H9 (cell line): ENCODE measurements around the gene HEXIM1. TPM values are rescaled to one million over a fixed set of nuclear protein-coding genes. Genes with fewer than 3 reads are reported as not detected.

Experiments
- DNase-seq: peaks from one replicate; pipeline ENCODE4 v3.0.0-alpha.2; 2017
- H2AFZ ChIP-seq: one replicate; pipeline ENCODE4 v1.6.1; 2013; ENCODE audit warnings: mild to moderate bottlenecking, low read length, control low read depth, moderate library complexity
- H2AK5ac ChIP-seq: 2 replicates; pipeline ENCODE4 v1.6.1; 2013; ENCODE audit warnings: low read length, control low read depth, mixed read lengths; ENCODE audit not compliant: insufficient read length
- H2BK120ac ChIP-seq: one replicate; pipeline ENCODE4 v1.6.1; 2013; ENCODE audit warnings: low read depth, mild to moderate bottlenecking, low read length, control low read depth, inconsistent platforms; ENCODE audit not compliant: poor library complexity, severe bottlenecking
- H2BK12ac ChIP-seq: 2 replicates; pipeline ENCODE4 v1.6.1; 2013; ENCODE audit warnings: low read length, control low read depth, mixed read lengths, low read depth; ENCODE audit not compliant: insufficient read length
- H2BK15ac ChIP-seq: 2 replicates; pipeline ENCODE4 v1.6.1; 2013; ENCODE audit warnings: low read depth, low read length, control low read depth
- H2BK20ac ChIP-seq: one replicate; pipeline ENCODE4 v1.6.1; 2013; ENCODE audit warnings: low read depth, mild to moderate bottlenecking, low read length, control low read depth, inconsistent platforms; ENCODE audit not compliant: poor library complexity, severe bottlenecking
- H2BK5ac ChIP-seq: 2 replicates; pipeline ENCODE4 v1.6.1; 2013; ENCODE audit warnings: low read length, control low read depth, mixed read lengths; ENCODE audit not compliant: insufficient read length
- H3K14ac ChIP-seq: 2 replicates; pipeline ENCODE4 v1.6.1; 2013; ENCODE audit warnings: low read length, control low read depth; ENCODE audit not compliant: insufficient read depth
- H3K18ac ChIP-seq: 2 replicates; pipeline ENCODE4 v1.6.1; 2013; ENCODE audit warnings: low read depth, mild to moderate bottlenecking, mixed read lengths, low read length, control low read depth; ENCODE audit not compliant: insufficient read length
- H3K23ac ChIP-seq: 2 replicates; pipeline ENCODE4 v1.6.1; 2013; ENCODE audit warnings: low read length, control low read depth, mixed read lengths, low read depth; ENCODE audit not compliant: insufficient read length
- H3K23me2 ChIP-seq: 2 replicates; pipeline ENCODE4 v1.6.1; 2013; ENCODE audit warnings: low read depth, mild to moderate bottlenecking, mixed read lengths, low read length, control low read depth; ENCODE audit not compliant: insufficient read length, poor library complexity, severe bottlenecking
- H3K27ac ChIP-seq: 2 replicates; pipeline ENCODE4 v1.5.1; 2013; ENCODE audit warnings: low read length, control low read depth, mixed read lengths, low read depth; ENCODE audit not compliant: insufficient read length
- H3K27me3 ChIP-seq: 2 replicates; pipeline ENCODE4 v1.6.1; 2013; ENCODE audit warnings: low read length, control low read depth, inconsistent platforms; ENCODE audit not compliant: insufficient read depth
- H3K4ac ChIP-seq: 2 replicates; pipeline ENCODE4 v1.6.1; 2013; ENCODE audit warnings: low read depth, mild to moderate bottlenecking, control low read depth, inconsistent platforms, low read length, moderate library complexity
- H3K4me1 ChIP-seq: 2 replicates; pipeline ENCODE4 v1.6.1; 2013; ENCODE audit warnings: low read length, control low read depth, inconsistent platforms; ENCODE audit not compliant: insufficient read depth
- H3K4me2 ChIP-seq: 2 replicates; pipeline ENCODE4 v1.6.1; 2013; ENCODE audit warnings: low read length, control low read depth, mixed read lengths; ENCODE audit not compliant: insufficient read length, insufficient read depth
- H3K56ac ChIP-seq: 2 replicates; pipeline ENCODE4 v1.6.1; 2013; ENCODE audit warnings: low read depth, mild to moderate bottlenecking, mixed read lengths, low read length, control low read depth; ENCODE audit not compliant: insufficient read length
- H3K79me1 ChIP-seq: 2 replicates; pipeline ENCODE4 v1.6.1; 2013; ENCODE audit warnings: low read depth, mild to moderate bottlenecking, moderate library complexity, low read length, control low read depth, inconsistent platforms; ENCODE audit not compliant: insufficient read depth, poor library complexity, severe bottlenecking
- H3K79me2 ChIP-seq: 2 replicates; pipeline ENCODE4 v1.6.1; 2013; ENCODE audit warnings: low read length, control low read depth, inconsistent platforms; ENCODE audit not compliant: insufficient read depth
- H3K9ac ChIP-seq: 2 replicates; pipeline ENCODE4 v1.6.1; 2013; ENCODE audit warnings: low read length, control low read depth, mixed read lengths; ENCODE audit not compliant: insufficient read length; ENCODE audit errors: extremely low read depth
- H3K9me3 ChIP-seq: one replicate; pipeline ENCODE4 v1.6.1; 2013; ENCODE audit warnings: low read depth, low read length, inconsistent platforms; ENCODE audit not compliant: control insufficient read depth
- H3T11ph ChIP-seq: one replicate; pipeline ENCODE4 v1.6.1; 2013; ENCODE audit warnings: mild to moderate bottlenecking, low read length, control low read depth, inconsistent platforms
- H4K20me1 ChIP-seq: one replicate; pipeline ENCODE4 v1.6.1; 2013; ENCODE audit not compliant: control insufficient read depth, insufficient read length, insufficient read depth
- H4K5ac ChIP-seq: 2 replicates; pipeline ENCODE4 v1.6.1; 2013; ENCODE audit warnings: low read depth, mild to moderate bottlenecking, mixed read lengths, low read length, control low read depth; ENCODE audit not compliant: insufficient read length
- H4K8ac ChIP-seq: replicated peaks from 2 replicates; pipeline ENCODE4 v1.6.1; 2013; ENCODE audit warnings: low read length, control low read depth, mixed read lengths, low read depth; ENCODE audit not compliant: insufficient read length
- H4K91ac ChIP-seq: 2 replicates; pipeline ENCODE4 v1.6.1; 2013; ENCODE audit warnings: low read depth, mild to moderate bottlenecking, moderate library complexity, mixed read lengths, low read length, control low read depth; ENCODE audit not compliant: insufficient read length
- H3K27ac Mint-ChIP-seq, 3 experiments: 2 replicates in 2 of 3; 3 replicates in 1 of 3; pipeline ENCODE4 v1.8.0; 2020 to 2021; ENCODE audit warnings: mixed read lengths in 3 of 3, mild to moderate bottlenecking in 1 of 3, moderate library complexity in 1 of 3
- H3K27me3 Mint-ChIP-seq: 2 replicates; pipeline ENCODE4 v1.8.0; 2021; ENCODE audit warnings: low read depth, mild to moderate bottlenecking, moderate library complexity, mixed read lengths
- H3K36me3 Mint-ChIP-seq, 3 experiments: 2 replicates in 2 of 3; 3 replicates in 1 of 3; pipeline ENCODE4 v1.8.0; 2020 to 2021; ENCODE audit warnings: low read depth in 3 of 3, mixed read lengths in 3 of 3; ENCODE audit not compliant: insufficient read depth in 1 of 3
- H3K4me1 Mint-ChIP-seq, 2 experiments: 2 replicates each; pipeline ENCODE4 v1.8.0; 2020; ENCODE audit warnings: mixed read lengths in 2 of 2
- H3K4me3 Mint-ChIP-seq, 2 experiments: 2 replicates in 1 of 2; 3 replicates in 1 of 2; pipeline ENCODE4 v1.8.0; 2020 to 2021; ENCODE audit warnings: mild to moderate bottlenecking in 2 of 2, mixed read lengths in 2 of 2, moderate library complexity in 1 of 2
- H3K9me3 Mint-ChIP-seq, 2 experiments: 2 replicates in 1 of 2; 3 replicates in 1 of 2; pipeline ENCODE4 v1.8.0; 2020; ENCODE audit warnings: mild to moderate bottlenecking in 2 of 2, mixed read lengths in 2 of 2, moderate library complexity in 1 of 2
- WGBS: extraction: QIAGEN DNeasy Blood & Tissue Kit; methylation state at CpG from one replicate; pipeline ENCODE4 v1.1.7; 2013; ENCODE audit warnings: missing lambda C conversion rate, low lambda C conversion rate, mixed read lengths; ENCODE audit not compliant: insufficient read length; ENCODE audit errors: extremely low coverage; 5-methylcytosine and 5-hydroxymethylcytosine counted together
- total RNA-seq: library from RNA; stranded (reverse); gene quantifications from 2 replicates; pipeline ENCODE4 v1.2.1, GENCODE V29; 2021
- TF ChIP-seq, protein P1 (sequence below): fragments of 200-600 bp; sonication (generic); conservative IDR thresholded peaks from 3 replicates; pipeline ENCODE4 v1.8.0; 2021; ENCODE audit warnings: antibody characterized with exemption, mild to moderate bottlenecking

Gene HEXIM1
- total RNA-seq, 1 experiment from 2014 or later = 32.4 TPM

DNA sequence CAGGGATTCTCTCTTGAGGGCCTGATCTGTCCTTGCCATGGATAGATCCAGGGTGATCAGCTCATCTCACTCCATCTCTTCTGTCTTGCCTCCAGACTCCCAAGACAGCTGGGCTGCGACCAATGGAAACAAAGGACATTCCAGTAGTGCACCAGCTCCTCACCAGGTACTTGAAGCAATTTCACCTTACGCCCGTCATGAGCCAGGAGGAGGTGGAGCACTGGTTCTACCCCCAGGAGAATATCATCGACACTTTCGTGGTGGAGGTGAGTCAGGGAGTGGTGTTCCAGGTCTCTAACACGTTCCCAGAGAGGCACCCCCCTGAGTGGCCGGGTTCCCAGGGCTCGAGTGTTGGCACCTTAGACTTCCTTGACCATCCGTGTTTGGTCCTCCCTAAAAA, 45.4 kb upstream of the HEXIM1 start:
- no peak overlapping the region for H2AK5ac ChIP-seq
- no peak overlapping the region for H2BK12ac ChIP-seq
- H3K14ac ChIP-seq = no peak overlapping the region
- Mint-ChIP-seq H3K9me3 (no peaks in the 10 kb centered on the region), H3K27ac (peak overlapping the region in 1 of 3 experiments; percentile 58; a peak in 1 of 7 replicates), H3K27me3 (no peaks in the 10 kb centered on the region), H3K36me3 (peaks cover 32 to 93% (median 81%) of the 10 kb centered on the region in 3 experiments; a peak in 6 of 7 replicates), H3K4me3 (no peak overlapping the region), H3K4me1 (peaks cover 0 to 7% of the 10 kb centered on the region in 2 experiments; a peak in 2 of 4 replicates)
- no peaks in the 10 kb centered on the region for H4K20me1 ChIP-seq
- no peak overlapping the region for H2AFZ ChIP-seq
- H3K18ac ChIP-seq = no peak overlapping the region
- no peak overlapping the region for H4K5ac ChIP-seq
- no peaks in the 10 kb centered on the region for H3K79me1 ChIP-seq
- no peaks in the 10 kb centered on the region for H3K4me1 ChIP-seq
- no peak overlapping the region for H2BK20ac ChIP-seq
- DNase-seq = no peak
- no peak overlapping the region for H3K27ac ChIP-seq
- no peak overlapping the region for H3T11ph ChIP-seq
- H3K23me2 ChIP-seq = no peaks in the 10 kb centered on the region
- H3K79me2 ChIP-seq = no peaks in the 10 kb centered on the region; the same call in 1 of the 2 replicates
- no peak overlapping the region for H3K23ac ChIP-seq
- no peaks in the 10 kb centered on the region for H3K27me3 ChIP-seq
- H2BK15ac ChIP-seq = no peak overlapping the region
- H4K8ac ChIP-seq = no peak overlapping the region
- no peak overlapping the region for H2BK5ac ChIP-seq
- no peak overlapping the region for H3K4ac ChIP-seq
- no peak overlapping the region for H3K4me2 ChIP-seq
- H3K9ac ChIP-seq = no peak overlapping the region
- H3K9me3 ChIP-seq = no peaks in the 10 kb centered on the region
- H3K56ac ChIP-seq = no peak overlapping the region
- TF ChIP-seq, protein P1, sequence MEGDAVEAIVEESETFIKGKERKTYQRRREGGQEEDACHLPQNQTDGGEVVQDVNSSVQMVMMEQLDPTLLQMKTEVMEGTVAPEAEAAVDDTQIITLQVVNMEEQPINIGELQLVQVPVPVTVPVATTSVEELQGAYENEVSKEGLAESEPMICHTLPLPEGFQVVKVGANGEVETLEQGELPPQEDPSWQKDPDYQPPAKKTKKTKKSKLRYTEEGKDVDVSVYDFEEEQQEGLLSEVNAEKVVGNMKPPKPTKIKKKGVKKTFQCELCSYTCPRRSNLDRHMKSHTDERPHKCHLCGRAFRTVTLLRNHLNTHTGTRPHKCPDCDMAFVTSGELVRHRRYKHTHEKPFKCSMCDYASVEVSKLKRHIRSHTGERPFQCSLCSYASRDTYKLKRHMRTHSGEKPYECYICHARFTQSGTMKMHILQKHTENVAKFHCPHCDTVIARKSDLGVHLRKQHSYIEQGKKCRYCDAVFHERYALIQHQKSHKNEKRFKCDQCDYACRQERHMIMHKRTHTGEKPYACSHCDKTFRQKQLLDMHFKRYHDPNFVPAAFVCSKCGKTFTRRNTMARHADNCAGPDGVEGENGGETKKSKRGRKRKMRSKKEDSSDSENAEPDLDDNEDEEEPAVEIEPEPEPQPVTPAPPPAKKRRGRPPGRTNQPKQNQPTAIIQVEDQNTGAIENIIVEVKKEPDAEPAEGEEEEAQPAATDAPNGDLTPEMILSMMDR = no peak
- no peak overlapping the region for H4K91ac ChIP-seq
- no peak overlapping the region for H2BK120ac ChIP-seq
- no CpG with 5 or more reads among the region's 9 CpGs for WGBS
